GM12801 (cell line): ENCODE data around the gene ICAM3.

Experiments
- TF ChIP-seq, protein P1 (sequence below): IDR thresholded peaks from one replicate; pipeline ENCODE4 v1.5.1; 2011; ENCODE audit warnings: control low read depth; ENCODE audit not compliant: insufficient read length; ENCODE audit errors: extremely low read depth

Gene ICAM3

DNA sequence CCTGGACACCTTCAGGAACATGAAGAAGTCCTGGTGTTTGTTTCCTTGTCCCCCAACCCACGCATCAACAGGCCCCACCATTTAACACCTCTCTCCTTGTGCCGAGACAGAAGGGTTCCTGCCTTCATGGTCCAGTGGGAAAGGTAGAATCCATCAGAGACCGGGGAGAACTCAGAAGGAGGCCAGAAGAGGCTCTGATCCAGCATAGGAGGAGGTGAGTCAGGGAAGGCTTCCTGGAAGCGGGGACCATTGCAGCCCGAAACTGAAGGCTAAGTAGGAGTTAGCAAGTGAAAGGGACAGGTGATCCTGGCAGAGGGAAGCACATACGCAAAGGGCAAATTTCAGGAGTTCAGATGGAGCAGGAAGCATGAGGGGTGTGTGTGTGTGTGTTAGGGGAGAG is 484 bp downstream of the ICAM3 start:
- TF ChIP-seq, protein P1, sequence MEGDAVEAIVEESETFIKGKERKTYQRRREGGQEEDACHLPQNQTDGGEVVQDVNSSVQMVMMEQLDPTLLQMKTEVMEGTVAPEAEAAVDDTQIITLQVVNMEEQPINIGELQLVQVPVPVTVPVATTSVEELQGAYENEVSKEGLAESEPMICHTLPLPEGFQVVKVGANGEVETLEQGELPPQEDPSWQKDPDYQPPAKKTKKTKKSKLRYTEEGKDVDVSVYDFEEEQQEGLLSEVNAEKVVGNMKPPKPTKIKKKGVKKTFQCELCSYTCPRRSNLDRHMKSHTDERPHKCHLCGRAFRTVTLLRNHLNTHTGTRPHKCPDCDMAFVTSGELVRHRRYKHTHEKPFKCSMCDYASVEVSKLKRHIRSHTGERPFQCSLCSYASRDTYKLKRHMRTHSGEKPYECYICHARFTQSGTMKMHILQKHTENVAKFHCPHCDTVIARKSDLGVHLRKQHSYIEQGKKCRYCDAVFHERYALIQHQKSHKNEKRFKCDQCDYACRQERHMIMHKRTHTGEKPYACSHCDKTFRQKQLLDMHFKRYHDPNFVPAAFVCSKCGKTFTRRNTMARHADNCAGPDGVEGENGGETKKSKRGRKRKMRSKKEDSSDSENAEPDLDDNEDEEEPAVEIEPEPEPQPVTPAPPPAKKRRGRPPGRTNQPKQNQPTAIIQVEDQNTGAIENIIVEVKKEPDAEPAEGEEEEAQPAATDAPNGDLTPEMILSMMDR: no peak

DNA sequence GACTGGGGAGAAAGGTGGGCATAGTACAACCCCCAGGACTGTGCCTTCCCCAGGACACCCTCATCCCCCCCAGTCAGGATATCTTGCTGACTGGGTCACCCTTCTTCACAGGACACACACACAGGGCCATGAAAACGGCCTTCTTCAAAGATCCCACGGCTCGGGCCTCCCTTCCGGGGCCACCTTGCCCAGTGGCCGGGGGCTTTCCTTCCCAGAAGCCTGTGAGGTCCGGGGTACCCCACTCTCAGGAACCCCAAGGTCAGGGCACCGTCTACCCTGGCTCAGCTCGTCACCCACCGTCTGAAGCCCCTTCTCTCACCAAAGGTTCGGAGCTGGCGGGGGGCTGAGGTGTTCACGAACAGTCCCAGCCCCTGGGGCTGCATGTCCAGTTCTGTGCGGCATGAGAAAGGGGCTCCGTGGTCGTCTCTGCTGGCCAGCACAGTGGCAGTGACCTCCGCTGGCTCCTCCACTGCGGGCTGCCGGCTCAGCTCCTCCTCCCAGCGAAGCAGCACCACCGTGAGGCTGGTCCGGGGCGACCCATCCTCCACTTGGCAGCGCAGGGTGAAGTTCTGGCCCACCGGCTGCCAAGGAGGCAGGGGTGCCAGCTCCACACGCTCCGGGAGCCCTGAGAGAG is 4.0 kb downstream of the ICAM3 start:
- TF ChIP-seq, protein P1: no peak

DNA sequence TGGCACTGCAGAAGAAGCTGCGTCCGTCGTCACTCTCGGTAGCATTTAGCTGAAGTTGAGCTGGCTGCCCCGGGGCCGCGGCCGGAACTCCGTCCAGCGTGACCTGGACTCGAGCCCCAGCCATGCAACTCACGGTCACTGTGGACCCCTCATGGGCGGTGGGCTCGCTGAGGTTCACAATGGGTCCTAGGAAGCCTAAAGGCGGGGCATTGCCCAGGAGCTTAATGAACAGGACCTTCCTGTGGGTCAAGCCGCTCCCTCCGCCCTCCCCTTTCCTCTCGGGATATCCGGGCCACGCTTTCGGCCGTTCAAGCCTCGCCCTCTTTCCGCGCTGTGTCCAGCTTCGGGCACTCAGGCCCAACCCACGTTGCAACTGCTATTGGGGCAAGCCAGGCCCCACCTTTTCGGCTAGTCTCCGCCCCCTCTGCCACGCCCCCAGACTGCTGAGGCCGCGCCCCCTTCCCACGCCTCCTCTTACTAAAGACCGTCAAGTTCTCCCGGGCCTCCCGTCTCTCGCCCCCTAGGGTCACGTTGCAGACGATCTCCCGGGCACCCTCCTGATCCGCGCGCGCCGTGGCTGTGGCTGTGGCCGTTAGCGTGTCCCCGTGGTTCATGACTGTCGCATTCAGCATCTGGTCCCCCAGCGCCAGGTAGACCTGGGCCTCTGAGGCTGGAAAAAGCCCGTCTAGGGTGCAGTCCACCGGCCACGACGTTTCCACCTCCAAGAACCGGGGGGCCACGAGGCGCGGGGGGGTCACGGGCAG is 4.7 kb downstream of the ICAM3 start:
- TF ChIP-seq, protein P1: no peak

DNA sequence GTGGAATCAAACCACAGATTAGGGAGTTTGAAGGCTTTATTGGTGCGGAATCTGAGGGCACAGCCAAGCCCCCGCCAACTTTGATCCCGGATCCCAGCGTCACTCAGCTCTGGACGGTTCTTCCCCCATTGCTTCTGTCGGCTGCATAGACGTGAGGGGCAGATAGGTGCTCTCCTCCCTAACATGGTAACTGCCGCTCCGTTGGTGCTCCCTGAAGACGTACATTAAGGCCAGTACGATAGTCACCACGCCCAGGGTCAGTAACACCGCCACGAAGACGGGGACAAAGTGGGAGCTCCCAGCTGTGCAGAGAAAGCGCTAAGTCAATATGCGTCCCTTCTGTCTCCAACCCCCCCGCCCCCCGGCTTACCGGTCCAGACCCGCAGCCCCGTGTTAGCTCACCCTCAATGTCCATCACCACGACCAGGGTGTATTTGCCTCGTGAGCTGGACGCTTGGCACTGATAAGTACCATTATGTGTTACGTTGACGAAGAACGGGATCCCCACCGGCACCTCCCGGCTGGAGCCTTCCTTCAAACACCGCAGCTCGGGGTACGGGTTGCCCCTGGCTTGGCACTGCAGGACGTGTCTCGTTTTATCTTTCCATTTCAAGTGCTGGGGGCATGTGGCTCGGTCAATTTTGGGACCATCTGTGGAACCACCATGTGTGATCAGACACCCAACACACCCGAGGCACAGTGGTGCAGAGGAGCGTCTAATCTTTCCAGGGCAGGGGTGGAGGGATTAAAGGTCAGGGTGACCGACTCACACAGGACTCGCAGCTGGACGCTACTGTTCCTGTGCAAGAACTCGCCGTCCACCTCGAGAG is 5.5 kb downstream of the ICAM3 start:
- TF ChIP-seq, protein P1: no peak

DNA sequence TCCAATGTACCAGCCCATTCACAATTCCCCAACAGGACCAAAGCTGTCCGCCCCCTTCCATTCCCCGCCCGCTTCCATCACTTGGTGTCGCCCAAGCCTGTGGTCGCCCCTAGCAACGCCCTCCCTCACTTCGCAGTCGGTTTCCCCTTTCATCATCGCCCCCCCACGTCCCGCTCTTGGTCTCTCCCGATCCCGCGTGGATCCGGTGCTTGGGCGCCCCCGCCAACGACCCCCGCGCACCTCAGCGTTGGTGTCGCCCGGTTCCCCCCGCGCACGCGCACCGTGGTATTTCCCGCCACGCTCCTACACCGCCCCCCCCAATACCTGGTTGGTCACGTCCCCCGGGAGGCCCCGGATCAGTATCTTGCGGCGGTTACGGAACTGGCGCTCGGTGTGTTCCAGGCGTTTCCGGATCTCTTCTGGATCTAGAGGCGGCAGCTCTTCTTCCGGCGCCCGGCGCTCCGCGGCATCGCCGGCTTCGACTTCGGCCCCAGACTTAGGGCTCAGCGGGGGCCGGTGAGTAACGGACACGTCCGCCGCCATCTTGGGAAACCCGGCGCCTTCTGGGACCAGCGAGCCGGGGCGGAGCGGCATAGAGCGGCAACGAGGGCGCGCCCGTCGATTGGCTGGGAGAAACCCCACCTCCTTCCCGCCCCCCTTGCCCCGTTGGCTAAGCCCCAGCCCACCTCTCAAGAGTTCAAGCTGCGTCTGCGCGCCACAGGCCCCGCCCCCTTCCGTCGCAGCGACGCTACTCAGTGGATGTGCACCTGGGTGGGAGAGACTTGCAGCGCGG is 6.3 kb downstream of the ICAM3 start, which contains the start of gene RAVER1:
TSS of gene RAVER1 (minus strand) at position 565 of the 793 bp plus-strand sequence. CDS start at position 543, 22 bp downstream.
- TF ChIP-seq, protein P1: no peak

DNA sequence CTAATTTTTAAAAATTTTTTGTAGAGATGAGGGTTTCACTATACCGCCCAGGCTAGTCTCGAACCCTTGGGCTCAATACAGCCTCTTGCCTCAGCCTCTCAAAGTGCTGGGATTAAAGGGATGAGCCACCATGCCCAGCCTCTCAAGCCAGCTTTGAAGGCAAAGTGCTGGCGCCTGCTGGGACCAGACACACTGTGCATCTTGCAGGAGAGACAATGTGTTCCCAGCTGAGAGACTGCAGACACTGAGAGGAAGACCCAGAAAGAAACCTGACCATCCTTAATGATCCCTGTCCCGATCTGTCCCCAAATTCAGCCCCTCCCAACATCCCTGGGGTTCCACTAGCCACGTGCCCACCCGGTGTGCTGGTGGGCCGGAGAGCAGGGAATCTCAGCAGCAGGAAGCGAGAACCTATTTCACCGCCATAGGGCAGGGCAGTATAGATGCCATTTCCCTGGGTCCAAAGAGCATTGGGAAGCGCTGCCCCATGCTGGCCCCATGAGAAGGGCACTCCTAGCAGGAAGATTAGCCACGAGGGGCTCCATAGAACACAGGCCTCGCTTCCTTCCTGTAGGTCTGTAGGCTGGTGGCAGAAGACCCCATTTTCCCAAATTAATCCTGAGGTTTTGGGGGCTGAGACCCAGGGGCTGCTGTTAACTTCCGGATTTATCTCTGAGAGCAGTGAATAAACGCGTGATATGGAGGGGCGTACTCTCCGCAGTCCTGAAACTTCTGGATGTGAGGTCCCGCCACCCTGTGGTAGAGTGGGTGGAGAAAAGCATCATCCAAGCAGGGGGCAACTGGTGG is 7.1 kb downstream of the ICAM3 start:
- TF ChIP-seq, protein P1: no peak
